Measurements from ENCODE around the gene CRTC1. TPM values are rescaled to one million over a fixed set of nuclear protein-coding genes. Genes with fewer than 3 reads are reported as not detected.

The CRTC1 gene
- total and polyA plus RNA-seq, 5 donors = 9.2 to 15.1 (median 12.9) TPM

DNA sequence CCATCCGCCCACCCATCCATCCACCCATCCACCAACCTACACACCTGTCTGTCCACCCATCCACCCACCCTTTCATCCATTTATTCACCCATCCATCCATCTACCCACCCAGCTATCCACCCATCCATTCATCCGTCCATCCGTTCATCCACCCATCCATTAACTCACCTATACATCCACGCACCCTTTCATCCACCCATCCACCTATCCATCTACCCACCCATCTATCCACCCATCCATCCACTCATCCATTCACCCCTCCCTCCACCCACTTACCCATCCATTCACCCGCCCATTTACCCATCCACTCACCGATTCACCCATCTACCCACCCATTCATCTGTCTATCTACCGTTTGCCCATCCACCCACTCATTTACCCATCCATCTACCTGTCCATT, 29.0 kb upstream of the CRTC1 start:
- Histone ChIP-seq H3K4me3 (ENCODE audit: low read length) (no peak overlapping the region), H3K27me3 (ENCODE audit: control insufficient read depth, insufficient read depth) (no peaks in the 10 kb centered on the region), H3K27ac (ENCODE audit: low read length) (no peak overlapping the region), H3K9me3 (ENCODE audit: control insufficient read depth, low read length) (no peaks in the 10 kb centered on the region), H3K4me1 (ENCODE audit: control insufficient read depth, insufficient read depth, low read length) (peaks cover 26% of the 10 kb centered on the region)
- ATAC-seq (no peak), DNase-seq (no peak)
- 97% methylated on average over 7 of the region's 7 CpGs for whole genome bisulfite sequencing
- intact Hi-C loops (cut with DNase I) = no loop called here

DNA sequence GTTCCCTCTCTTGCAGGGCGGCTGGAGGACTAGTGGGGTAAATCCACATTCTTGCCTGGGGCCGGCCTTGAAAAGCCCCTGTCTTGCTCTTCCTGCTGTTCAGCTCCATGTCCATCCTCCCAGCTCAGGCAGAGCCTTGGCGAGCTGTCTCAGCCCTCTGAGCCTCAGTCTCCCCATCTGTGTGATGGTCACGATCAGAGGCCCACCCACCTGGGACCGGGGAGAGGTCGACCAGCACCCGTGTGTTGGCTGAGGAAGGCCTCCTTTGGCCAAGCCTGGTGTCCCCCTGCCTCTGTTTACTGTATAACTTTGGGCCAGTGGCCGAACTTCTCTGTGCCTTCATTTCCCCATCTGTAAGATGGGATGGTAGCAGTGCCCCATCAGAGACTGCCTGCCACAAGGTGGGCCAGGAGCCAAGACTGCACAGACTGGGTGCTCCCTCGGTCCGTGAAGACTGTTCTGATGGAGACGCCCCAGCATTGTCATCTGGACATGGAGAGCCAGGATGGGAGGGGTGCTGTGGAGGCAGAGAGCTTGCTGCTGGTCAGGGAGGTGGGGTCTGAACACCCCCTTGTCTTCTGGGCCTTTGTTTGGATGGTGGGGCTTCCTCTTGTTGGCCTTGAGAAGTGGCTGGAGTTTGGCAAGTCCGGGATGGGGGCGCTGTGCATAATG, 28.2 kb upstream of the CRTC1 start:
- no peak for DNase-seq
- no peak overlapping the region for H3K27ac ChIP-seq (ENCODE audit: low read length)
- intact Hi-C loops (cut with DNase I) = no loop called here

DNA sequence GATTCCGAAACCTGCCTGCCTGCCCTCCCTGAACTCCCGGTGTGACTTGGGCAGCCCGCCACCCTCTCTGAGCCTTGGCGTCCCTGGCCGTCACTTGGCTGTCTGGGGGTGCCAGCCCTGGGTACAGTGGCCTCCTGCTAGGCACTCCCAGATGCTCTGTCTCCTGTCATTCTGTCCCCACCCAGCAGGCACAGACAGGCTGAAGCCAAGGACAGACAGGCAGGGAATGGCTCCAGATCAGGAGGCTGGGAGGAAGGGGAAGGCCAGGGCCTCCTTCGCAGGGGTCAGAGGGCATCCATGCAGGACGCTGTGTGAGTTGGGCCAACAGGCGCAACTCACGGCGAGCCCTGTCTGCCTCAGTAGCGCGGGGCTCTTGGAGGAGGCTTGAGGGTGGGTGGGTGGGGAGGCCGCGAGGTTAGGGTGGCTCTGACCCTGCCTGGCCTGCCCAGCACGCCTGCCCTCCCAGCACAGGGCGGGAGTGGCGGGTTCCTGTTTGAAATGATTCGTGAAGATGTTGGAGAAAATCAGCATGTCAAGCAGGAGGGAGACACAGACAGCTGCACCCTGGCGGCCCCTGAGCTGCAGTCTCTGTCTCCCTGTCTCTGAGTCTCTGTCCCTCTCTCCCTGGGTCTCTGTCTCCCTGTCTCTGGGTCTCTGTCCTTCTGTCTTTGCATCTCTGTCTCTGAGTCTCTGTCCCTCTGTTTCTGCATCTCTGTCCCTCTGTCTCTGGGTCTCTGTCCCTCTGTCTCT, 27.0 kb upstream of the CRTC1 start:
- intact Hi-C loops (cut with DNase I) = no loop called here
- WGBS = 79% methylated on average over 19 of the region's 19 CpGs

More for the DNA sequence above, 28.2 kb upstream of the CRTC1 start:
- H3K4me1 ChIP-seq (ENCODE audit: control insufficient read depth, insufficient read depth, low read length) = peaks cover 23% of the 10 kb centered on the region
- H3K4me3 ChIP-seq (ENCODE audit: low read length) = no peak overlapping the region
- WGBS = 96% methylated on average over 13 of the region's 13 CpGs
- ATAC-seq = no peak
- H3K27me3 ChIP-seq (ENCODE audit: control insufficient read depth, insufficient read depth) = no peaks in the 10 kb centered on the region
- no peaks in the 10 kb centered on the region for H3K9me3 ChIP-seq (ENCODE audit: control insufficient read depth, low read length)

DNA sequence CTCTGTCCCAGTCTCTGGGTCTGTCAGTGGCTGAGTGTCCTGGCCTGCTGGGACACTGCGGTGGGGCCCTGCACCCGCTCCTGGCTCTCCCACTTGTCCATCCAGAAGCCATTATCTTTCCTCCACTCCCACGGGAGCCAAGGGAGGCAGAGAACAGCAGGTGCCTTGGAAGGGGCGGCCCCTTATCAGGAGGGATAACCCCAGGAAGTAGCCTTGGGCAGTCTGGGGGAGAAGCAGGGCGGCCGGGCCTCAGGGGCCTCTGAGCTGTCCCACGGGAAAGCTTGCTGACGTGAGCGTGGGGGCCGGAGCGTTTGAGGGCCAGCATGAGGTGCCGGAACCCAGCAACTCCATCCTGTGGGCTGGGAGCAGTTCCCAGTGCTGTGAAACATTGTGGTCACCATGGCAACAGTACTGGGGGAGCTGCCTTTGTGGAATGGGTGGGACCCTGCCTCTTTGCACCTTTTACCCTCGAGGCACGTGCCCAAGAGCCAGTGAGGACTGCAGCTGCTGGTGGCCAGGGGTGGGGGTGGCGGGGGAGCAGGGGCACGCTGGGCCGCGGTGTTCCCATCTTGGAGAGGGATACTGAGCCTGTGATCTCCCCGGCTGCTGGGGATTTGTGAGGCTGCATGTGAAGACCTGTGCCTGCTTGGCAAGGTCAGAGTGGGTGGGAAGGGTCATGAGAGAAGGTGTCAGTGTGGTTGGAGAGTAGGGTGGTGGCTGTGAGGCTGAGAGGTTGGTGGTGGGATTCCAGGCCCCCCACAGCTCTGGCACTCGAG, 25.7 kb upstream of the CRTC1 start:
- DNase-seq = peak; percentile 86 to 90 (median 89)
- Histone ChIP-seq H3K27me3 (ENCODE audit: control insufficient read depth, insufficient read depth) (no peaks in the 10 kb centered on the region), H3K9me3 (ENCODE audit: control insufficient read depth, low read length) (no peaks in the 10 kb centered on the region), H3K27ac (ENCODE audit: low read length) (peak overlapping the region; percentile 63), H3K4me3 (ENCODE audit: low read length) (no peak overlapping the region), H3K4me1 (ENCODE audit: control insufficient read depth, insufficient read depth, low read length) (peaks cover 16% of the 10 kb centered on the region)
- intact Hi-C loops (cut with DNase I) = no loop called here
- ATAC-seq = peak; percentile 9 to 64
- WGBS = 32% methylated on average over 20 of the region's 20 CpGs

More for the DNA sequence above, 27.0 kb upstream of the CRTC1 start:
- H3K4me3 ChIP-seq (ENCODE audit: low read length) = no peak overlapping the region
- ATAC-seq = no peak
- H3K4me1 ChIP-seq (ENCODE audit: control insufficient read depth, insufficient read depth, low read length) = peaks cover 17% of the 10 kb centered on the region
- H3K9me3 ChIP-seq (ENCODE audit: control insufficient read depth, low read length) = no peaks in the 10 kb centered on the region
- peak in 2 of 3 donors; percentile 61 to 70 for DNase-seq
- no peaks in the 10 kb centered on the region for H3K27me3 ChIP-seq (ENCODE audit: control insufficient read depth, insufficient read depth)
- H3K27ac ChIP-seq (ENCODE audit: low read length) = no peak overlapping the region

GRCh38 chr19:18658366-18658855, 25.1 kb upstream of the CRTC1 start:
- intact Hi-C loops (cut with DNase I) = no loop called here
- 85% methylated on average over 4 of the region's 4 CpGs for WGBS

GRCh38 chr19:18659281-18660050, 24.0 kb upstream of the CRTC1 start:
- ATAC-seq = peak; percentile 49 to 54

More at GRCh38 chr19:18658366-18658855, 25.1 kb upstream of the CRTC1 start:
- H3K4me1 ChIP-seq (ENCODE audit: control insufficient read depth, insufficient read depth, low read length) = peaks cover 16% of the 10 kb centered on the region
- DNase-seq (no peak), ATAC-seq (no peak)
- peak overlapping the region; percentile 63 for H3K27ac ChIP-seq (ENCODE audit: low read length)
- H3K9me3 ChIP-seq (ENCODE audit: control insufficient read depth, low read length) = no peaks in the 10 kb centered on the region
- no peaks in the 10 kb centered on the region for H3K27me3 ChIP-seq (ENCODE audit: control insufficient read depth, insufficient read depth)
- no peak overlapping the region for H3K4me3 ChIP-seq (ENCODE audit: low read length)

GRCh38 chr19:18660051-18660910, 23.2 kb upstream of the CRTC1 start:
- peaks cover 16% of the 10 kb centered on the region for H3K4me1 ChIP-seq (ENCODE audit: control insufficient read depth, insufficient read depth, low read length)
- 60% methylated on average over 37 of the region's 37 CpGs for WGBS
- no peak overlapping the region for H3K4me3 ChIP-seq (ENCODE audit: low read length)
- peak; percentile 93 to 95 (median 93) for DNase-seq
- no peaks in the 10 kb centered on the region for H3K9me3 ChIP-seq (ENCODE audit: control insufficient read depth, low read length)
- peak; percentile 76 to 82 for ATAC-seq
- peak overlapping the region; percentile 87 for H3K27ac ChIP-seq (ENCODE audit: low read length)
- H3K27me3 ChIP-seq (ENCODE audit: control insufficient read depth, insufficient read depth) = no peaks in the 10 kb centered on the region
- intact Hi-C loops (cut with DNase I) = no loop called here

More at GRCh38 chr19:18659281-18660050, 24.0 kb upstream of the CRTC1 start:
- Histone ChIP-seq H3K4me3 (ENCODE audit: low read length) (no peak overlapping the region), H3K9me3 (ENCODE audit: control insufficient read depth, low read length) (no peaks in the 10 kb centered on the region), H3K27ac (ENCODE audit: low read length) (peak overlapping the region; percentile 87), H3K27me3 (ENCODE audit: control insufficient read depth, insufficient read depth) (no peaks in the 10 kb centered on the region), H3K4me1 (ENCODE audit: control insufficient read depth, insufficient read depth, low read length) (peaks cover 16% of the 10 kb centered on the region)
- intact Hi-C loops (cut with DNase I) = no loop called here
- 41% methylated on average over 30 of the region's 30 CpGs for WGBS
- peak; percentile 84 to 89 (median 89) for DNase-seq

DNA sequence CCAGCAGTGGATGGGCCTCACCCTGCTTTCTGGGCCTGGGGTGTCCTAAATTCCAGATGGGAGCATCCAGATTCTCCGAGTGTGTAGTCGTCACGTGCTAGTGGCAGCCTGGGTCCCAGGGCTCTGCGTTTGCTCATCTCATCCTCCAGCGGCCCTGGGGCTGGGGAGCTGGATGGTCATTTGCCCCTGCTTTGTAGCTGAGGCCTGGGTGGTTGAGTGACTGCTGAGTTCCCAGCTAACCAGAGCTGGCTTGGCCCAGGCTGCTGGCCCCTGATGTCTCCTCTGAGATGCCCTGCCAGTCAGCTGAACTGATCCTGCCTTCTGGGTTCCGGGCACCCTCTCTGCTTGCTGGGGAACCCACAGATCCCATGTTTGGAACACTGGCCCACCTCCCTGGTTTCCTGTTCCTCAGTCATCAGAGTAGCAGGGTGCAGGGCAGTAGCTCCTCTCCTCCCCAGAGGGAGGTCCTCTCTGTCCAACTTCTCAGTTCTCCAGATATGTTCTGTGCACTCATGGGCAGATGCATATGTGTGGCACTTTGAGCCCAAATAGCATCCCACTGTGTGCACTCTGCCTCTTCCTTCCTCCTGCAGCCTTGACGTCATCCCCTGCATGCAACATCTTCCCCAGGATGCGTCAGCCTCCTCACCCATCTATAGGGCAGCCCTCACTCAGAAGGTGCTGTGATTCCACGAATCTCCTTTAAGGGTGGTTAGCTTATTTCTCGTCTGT, 22.4 kb upstream of the CRTC1 start:
- Histone ChIP-seq H3K9me3 (ENCODE audit: control insufficient read depth, low read length) (no peaks in the 10 kb centered on the region), H3K27me3 (ENCODE audit: control insufficient read depth, insufficient read depth) (no peaks in the 10 kb centered on the region), H3K4me1 (ENCODE audit: control insufficient read depth, insufficient read depth, low read length) (peaks cover 16% of the 10 kb centered on the region), H3K4me3 (ENCODE audit: low read length) (no peak overlapping the region), H3K27ac (ENCODE audit: low read length) (peak overlapping the region; percentile 13)
- no peak for DNase-seq
- intact Hi-C loops (cut with DNase I) = no loop called here
- no peak for ATAC-seq
- 78% methylated on average over 10 of the region's 10 CpGs for WGBS

DNA sequence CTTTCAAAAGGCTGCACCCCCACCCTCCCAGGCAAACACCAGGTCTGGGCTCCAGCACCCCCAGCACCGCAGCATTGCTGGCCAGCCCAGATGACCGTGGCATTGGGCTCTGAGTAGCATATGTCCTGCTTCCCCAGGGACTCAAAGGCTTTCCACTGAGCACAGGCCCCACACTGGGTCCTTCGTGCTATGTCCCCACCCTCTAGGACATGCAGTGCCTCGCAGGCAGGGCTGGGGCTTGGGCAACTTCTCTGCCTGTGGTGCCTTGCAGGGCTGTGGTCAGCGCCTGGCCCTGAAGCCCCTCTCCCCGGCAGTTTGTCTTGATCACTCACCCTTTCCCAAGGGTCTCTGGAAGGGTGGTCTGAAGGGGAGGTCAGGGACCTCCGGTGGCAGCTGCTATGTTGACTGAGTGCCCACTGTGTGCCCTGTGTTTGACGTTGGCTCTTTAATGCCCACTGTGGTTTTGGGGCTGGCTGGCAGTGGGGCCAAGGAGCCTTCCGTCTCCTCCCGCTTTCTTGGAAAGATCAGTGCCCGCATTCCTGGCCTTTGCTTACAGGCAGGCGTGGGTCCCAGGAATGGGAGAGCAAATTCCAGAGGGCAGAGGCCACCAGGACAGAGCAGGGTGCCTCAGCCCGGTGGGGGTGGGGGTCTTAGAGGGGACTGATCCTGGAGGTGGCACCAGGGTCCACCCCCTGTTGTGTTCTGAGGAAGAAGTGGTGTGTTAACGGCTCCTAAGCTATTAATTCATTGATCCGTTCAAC, 20.3 kb upstream of the CRTC1 start:
- H3K4me3 ChIP-seq (ENCODE audit: low read length) = no peak overlapping the region
- H3K9me3 ChIP-seq (ENCODE audit: control insufficient read depth, low read length) = no peaks in the 10 kb centered on the region
- 78% methylated on average over 15 of the region's 15 CpGs for WGBS
- H3K27ac ChIP-seq (ENCODE audit: low read length) = no peak overlapping the region
- peaks cover 5% of the 10 kb centered on the region for H3K4me1 ChIP-seq (ENCODE audit: control insufficient read depth, insufficient read depth, low read length)
- DNase-seq (peak in 1 of 3 donors; percentile 56), ATAC-seq (no peak)
- intact Hi-C loops (cut with DNase I) = no loop called here
- no peaks in the 10 kb centered on the region for H3K27me3 ChIP-seq (ENCODE audit: control insufficient read depth, insufficient read depth)

Data from right cardiac atrium (tissue), 5 donors.